D721Med (cell line): ENCODE results near the gene PPEF2.
"Not testable (repeated sequence)": the region's sequence is repeated elsewhere in the genome, so short reads cannot be mapped to it uniquely, and the experiment has no call there.

Experiments
- DNase-seq: peaks from one replicate; pipeline ENCODE4 v3.0.0; 2011; ENCODE audit warnings: low spot score; ENCODE audit not compliant: insufficient read length
- FAIRE-seq: peaks from 2 replicates; lab custom pipeline; 2011; peaks lifted over from hg19 to GRCh38; lab: Jason Lieb, UNC
- TF ChIP-seq, protein P1 (sequence below): IDR thresholded peaks from 2 replicates; pipeline ENCODE4 v1.5.1; 2012; ENCODE audit warnings: mild to moderate bottlenecking, control low read depth; ENCODE audit not compliant: insufficient read depth; ENCODE audit errors: missing control alignments

PPEF2 gene

GRCh38 chr4:75916091-75916661, 13.9 kb upstream of the PPEF2 start:
- TF ChIP-seq, protein P1, sequence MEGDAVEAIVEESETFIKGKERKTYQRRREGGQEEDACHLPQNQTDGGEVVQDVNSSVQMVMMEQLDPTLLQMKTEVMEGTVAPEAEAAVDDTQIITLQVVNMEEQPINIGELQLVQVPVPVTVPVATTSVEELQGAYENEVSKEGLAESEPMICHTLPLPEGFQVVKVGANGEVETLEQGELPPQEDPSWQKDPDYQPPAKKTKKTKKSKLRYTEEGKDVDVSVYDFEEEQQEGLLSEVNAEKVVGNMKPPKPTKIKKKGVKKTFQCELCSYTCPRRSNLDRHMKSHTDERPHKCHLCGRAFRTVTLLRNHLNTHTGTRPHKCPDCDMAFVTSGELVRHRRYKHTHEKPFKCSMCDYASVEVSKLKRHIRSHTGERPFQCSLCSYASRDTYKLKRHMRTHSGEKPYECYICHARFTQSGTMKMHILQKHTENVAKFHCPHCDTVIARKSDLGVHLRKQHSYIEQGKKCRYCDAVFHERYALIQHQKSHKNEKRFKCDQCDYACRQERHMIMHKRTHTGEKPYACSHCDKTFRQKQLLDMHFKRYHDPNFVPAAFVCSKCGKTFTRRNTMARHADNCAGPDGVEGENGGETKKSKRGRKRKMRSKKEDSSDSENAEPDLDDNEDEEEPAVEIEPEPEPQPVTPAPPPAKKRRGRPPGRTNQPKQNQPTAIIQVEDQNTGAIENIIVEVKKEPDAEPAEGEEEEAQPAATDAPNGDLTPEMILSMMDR, result peak; percentile 71
- FAIRE-seq, result peak; percentile 55

DNA sequence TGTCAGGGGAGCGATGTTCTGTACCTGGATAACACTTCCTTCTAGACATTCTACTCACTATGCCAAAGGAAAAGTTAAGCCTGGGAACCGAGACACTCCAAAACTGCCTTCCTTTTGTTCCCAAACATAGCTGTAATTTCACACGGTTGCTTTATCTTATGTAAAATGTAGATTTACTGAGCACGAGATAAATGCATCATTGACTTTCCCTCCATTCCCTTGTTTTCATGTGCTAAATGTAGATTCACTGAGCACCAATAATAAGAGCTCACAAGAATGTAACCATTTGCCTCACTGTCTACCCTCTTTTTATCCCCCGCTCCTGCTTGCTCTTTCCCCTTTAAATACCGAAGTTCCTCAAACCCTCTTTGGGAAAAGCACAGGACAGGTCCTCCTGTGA, 10.7 kb upstream of the PPEF2 start:
- no peak for DNase-seq
- FAIRE-seq, result no peak
- TF ChIP-seq, protein P1, result no peak

More at GRCh38 chr4:75916091-75916661, 13.9 kb upstream of the PPEF2 start:
- DNase-seq, result no peak

- not testable (repeated sequence) for DNase-seq, FAIRE-seq
Measured at GRCh38 chr4:75910831-75911230, 8.6 kb upstream of the PPEF2 start.

GRCh38 chr4:75909405-75909804, 7.2 kb upstream of the PPEF2 start:
- DNase-seq, result no peak
- FAIRE-seq, result no peak

GRCh38 chr4:75908555-75908954, 6.3 kb upstream of the PPEF2 start:
- no peak for DNase-seq
- TF ChIP-seq, protein P1, result no peak
- no peak for FAIRE-seq

More at GRCh38 chr4:75909405-75909804, 7.2 kb upstream of the PPEF2 start:
- TF ChIP-seq, protein P1, result no peak

DNA sequence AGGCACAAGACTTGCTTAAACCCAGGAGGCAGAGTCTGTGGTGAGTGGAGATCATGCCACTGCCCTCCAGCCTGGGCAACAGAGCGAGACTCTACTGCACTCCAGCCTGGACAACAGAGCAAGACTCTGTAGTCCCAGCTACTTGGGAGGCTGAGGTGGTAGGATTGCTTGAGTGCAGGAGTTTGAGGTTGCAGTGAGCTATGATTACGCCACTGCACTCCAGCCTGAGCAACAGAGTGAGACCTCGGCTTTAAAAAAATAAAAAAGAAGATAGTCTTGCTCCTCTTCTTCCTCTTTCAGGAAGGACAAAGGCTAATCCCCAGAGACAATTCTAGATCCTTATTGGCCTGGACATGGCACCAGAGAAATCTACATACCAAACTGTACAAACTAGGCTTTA, 5.7 kb upstream of the PPEF2 start:
- DNase-seq, result no peak

DNA sequence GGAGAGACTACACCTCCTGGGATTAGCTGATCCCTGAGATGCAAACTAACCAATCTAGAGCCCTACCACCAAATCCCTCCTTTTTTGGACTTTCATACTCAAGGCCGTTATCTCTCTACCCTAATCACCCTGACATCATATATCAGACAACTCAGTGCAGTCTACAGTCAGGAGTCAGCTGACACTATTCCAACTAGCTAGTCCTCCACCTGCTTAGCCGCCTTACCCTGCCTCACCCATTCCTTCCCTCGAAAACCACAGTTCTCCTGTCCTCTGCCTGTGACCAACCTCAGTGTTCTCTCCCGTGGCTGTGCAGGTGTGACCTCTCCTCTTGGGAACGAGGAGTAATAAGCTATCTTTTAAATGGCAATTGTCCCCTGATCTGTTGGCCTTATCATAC, 1.8 kb upstream of the PPEF2 start:
- FAIRE-seq (no peak), DNase-seq (no peak)
- TF ChIP-seq, protein P1, result no peak

More for the DNA sequence above, 5.7 kb upstream of the PPEF2 start:
- FAIRE-seq, result no peak
- TF ChIP-seq, protein P1, result no peak

GRCh38 chr4:75898536-75898935, 3.7 kb downstream of the PPEF2 start:
- FAIRE-seq (no peak), DNase-seq (no peak)
- TF ChIP-seq, protein P1, result no peak
